GM12892 (cell line): ENCODE data around the gene WFS1. TPM values are rescaled to one million over a fixed set of nuclear protein-coding genes. Genes with fewer than 3 reads are reported as not detected.

ENCODE experiments used
- DNase-seq: peaks from one replicate; pipeline ENCODE4 v3.0.0; 2011; ENCODE audit not compliant: insufficient read length
- FAIRE-seq: peaks from 2 replicates; lab custom pipeline; 2011; peaks lifted over from hg19 to GRCh38; lab: Jason Lieb, UNC
- POLR2A ChIP-seq: IDR thresholded peaks from 2 replicates; pipeline ENCODE4 v1.6.1; 2011; ENCODE audit warnings: low read depth, low read length, control low read depth
- POLR2AphosphoS5 ChIP-seq: IDR thresholded peaks from 2 replicates; pipeline ENCODE4 v1.6.1; 2011; ENCODE audit warnings: low read depth, low read length, control low read depth
- TAF1 ChIP-seq: IDR thresholded peaks from 2 replicates; pipeline ENCODE4 v1.6.1; 2011; ENCODE audit warnings: low read depth, mild to moderate bottlenecking, control low read depth, low read length, borderline replicate concordance
- polyA plus RNA-seq: library from polyadenylated mRNA; unstranded; fragments of >200 nt; gene quantifications from one replicate; pipeline ENCODE4 v1.2.1, GENCODE V29; 2012; ENCODE audit warnings: missing spikeins, inconsistent platforms; ENCODE audit not compliant: missing spikeins

Gene WFS1
- polyA plus RNA-seq = 0.70 TPM

- DNase-seq (peak; percentile 100), FAIRE-seq (peak; percentile 98)
- no peak for TF ChIP-seq POLR2AphosphoS5
- TF ChIP-seq POLR2A = peak; percentile 37; the same call in 1 of the 2 replicates
These were observed at the start of gene WFS1 for GRCh38 chr4:6269616-6270511. Gene WFS1 (plus strand): TSS chr4:6269850. CDS start chr4:6277456, 7,606 bp downstream.

- TF ChIP-seq POLR2AphosphoS5 (no peak), TAF1 (no peak), POLR2A (no peak)
- DNase-seq (no peak), FAIRE-seq (no peak)
These were observed 48.3 kb upstream of the WFS1 start for GRCh38 chr4:6221301-6221850.

- no peak for DNase-seq
- no peak for FAIRE-seq
- TF ChIP-seq TAF1 (no peak), POLR2AphosphoS5 (no peak), POLR2A (no peak)
These were observed 47.5 kb upstream of the WFS1 start for GRCh38 chr4:6221851-6222760.

- FAIRE-seq = no peak
- no peak for DNase-seq
- TF ChIP-seq POLR2AphosphoS5 (no peak), POLR2A (no peak), TAF1 (no peak)
These were observed 46.8 kb upstream of the WFS1 start for GRCh38 chr4:6222761-6223292.

- no peak for FAIRE-seq
- DNase-seq = no peak
- TF ChIP-seq POLR2AphosphoS5 (no peak), TAF1 (no peak), POLR2A (no peak)
These were observed 44.9 kb upstream of the WFS1 start for GRCh38 chr4:6224735-6225134.

GRCh38 chr4:6225469-6225868, 44.2 kb upstream of the WFS1 start:
- peak; percentile 57 for FAIRE-seq
- TF ChIP-seq POLR2AphosphoS5 (no peak), TAF1 (no peak), POLR2A (no peak)
- DNase-seq = no peak

- FAIRE-seq (no peak), DNase-seq (no peak)
- TF ChIP-seq POLR2AphosphoS5 = no peak
- TF ChIP-seq TAF1 = no peak
- TF ChIP-seq POLR2A = no peak
These were observed 43.1 kb upstream of the WFS1 start for GRCh38 chr4:6226506-6226905.

- DNase-seq (no peak), FAIRE-seq (no peak)
- no peak for TF ChIP-seq POLR2A
- no peak for TF ChIP-seq TAF1
- TF ChIP-seq POLR2AphosphoS5 = no peak
These were observed 42.1 kb upstream of the WFS1 start for GRCh38 chr4:6227412-6228157.

GRCh38 chr4:6228158-6229067, 41.2 kb upstream of the WFS1 start:
- FAIRE-seq (no peak), DNase-seq (no peak)
- TF ChIP-seq POLR2AphosphoS5 (no peak), TAF1 (no peak), POLR2A (no peak)
